Astrocyte (in vitro differentiated cells and primary cell): ENCODE data around the gene ACP4. TPM values are rescaled to one million over a fixed set of nuclear protein-coding genes. Genes with fewer than 3 reads are reported as not detected.
"Not testable (repeated sequence)": the region's sequence is repeated elsewhere in the genome, so short reads cannot be mapped to it uniquely, and the experiment has no call there.

ENCODE experiments used
- DNase-seq: peaks from one replicate; pipeline ENCODE4 v3.0.0-alpha.2; 2010; ENCODE audit warnings: low read depth
- FAIRE-seq: peaks from 2 replicates; lab custom pipeline; 2011; peaks lifted over from hg19 to GRCh38; lab: Jason Lieb, UNC
- H2AFZ ChIP-seq: 2 replicates; pipeline ENCODE4 v1.6.0; 2012; ENCODE audit warnings: low read depth, low read length, inconsistent platforms
- H3K27ac ChIP-seq: 2 replicates; pipeline ENCODE4 v1.5.1; 2011; ENCODE audit warnings: low read depth, low read length, inconsistent platforms
- H3K27me3 ChIP-seq: 2 replicates; pipeline ENCODE4 v1.6.0; 2011; ENCODE audit warnings: low read length, inconsistent platforms; ENCODE audit not compliant: insufficient read depth
- H3K36me3 ChIP-seq: 2 replicates; pipeline ENCODE4 v1.5.1; 2011; ENCODE audit warnings: low read length, inconsistent platforms; ENCODE audit not compliant: insufficient read depth
- H3K4me1 ChIP-seq: 2 replicates; pipeline ENCODE4 v1.5.1; 2011; ENCODE audit warnings: low read length, inconsistent platforms; ENCODE audit not compliant: insufficient read depth
- H3K4me2 ChIP-seq: 2 replicates; pipeline ENCODE4 v1.6.0; 2012; ENCODE audit warnings: low read length, inconsistent platforms
- H3K4me3 ChIP-seq: 2 replicates; pipeline ENCODE4 v1.5.1; 2011; ENCODE audit warnings: low read depth, mild to moderate bottlenecking, low read length, inconsistent platforms; ENCODE audit not compliant: insufficient read depth
- H3K79me2 ChIP-seq: 2 replicates; pipeline ENCODE4 v1.6.0; 2012; ENCODE audit warnings: mild to moderate bottlenecking, low read length, inconsistent platforms; ENCODE audit not compliant: insufficient read depth
- H3K9ac ChIP-seq: 2 replicates; pipeline ENCODE4 v1.6.0; 2012; ENCODE audit warnings: mild to moderate bottlenecking, low read length, inconsistent platforms
- H3K9me3 ChIP-seq: 2 replicates; pipeline ENCODE4 v1.5.1; 2012; ENCODE audit warnings: low read depth, mild to moderate bottlenecking, low read length, inconsistent platforms; ENCODE audit not compliant: insufficient read depth
- H4K20me1 ChIP-seq: 2 replicates; pipeline ENCODE4 v1.6.0; 2012; ENCODE audit warnings: low read length, inconsistent platforms; ENCODE audit not compliant: insufficient read depth
- H3K27ac Mint-ChIP-seq: one replicate; pipeline ENCODE4 v1.8.0; 2021; ENCODE audit warnings: mild to moderate bottlenecking, mixed read lengths; ENCODE audit not compliant: unreplicated experiment
- H3K27me3 Mint-ChIP-seq: one replicate; pipeline ENCODE4 v1.8.0; 2021; ENCODE audit warnings: low read depth, mixed read lengths; ENCODE audit not compliant: unreplicated experiment
- H3K36me3 Mint-ChIP-seq: one replicate; pipeline ENCODE4 v1.8.0; 2021; ENCODE audit warnings: low read depth, mixed read lengths; ENCODE audit not compliant: unreplicated experiment
- H3K4me1 Mint-ChIP-seq: one replicate; pipeline ENCODE4 v1.8.0; 2021; ENCODE audit warnings: low read depth, mixed read lengths; ENCODE audit not compliant: unreplicated experiment
- H3K4me3 Mint-ChIP-seq: one replicate; pipeline ENCODE4 v1.8.0; 2021; ENCODE audit warnings: mild to moderate bottlenecking, moderate library complexity, mixed read lengths; ENCODE audit not compliant: unreplicated experiment
- H3K9me3 Mint-ChIP-seq: one replicate; pipeline ENCODE4 v1.8.0; 2021; ENCODE audit warnings: mild to moderate bottlenecking, mixed read lengths; ENCODE audit not compliant: unreplicated experiment
- EZH2 ChIP-seq: IDR thresholded peaks from 2 replicates; pipeline ENCODE4 v1.6.1; 2012; ENCODE audit warnings: mild to moderate bottlenecking, low read length, inconsistent platforms; ENCODE audit not compliant: insufficient read depth
- total RNA-seq: library from RNA; stranded (reverse); gene quantifications from 2 replicates; pipeline ENCODE4 v1.2.1, GENCODE V29; 2021
- TF ChIP-seq, protein P1 (sequence below): IDR thresholded peaks from 2 replicates; pipeline ENCODE4 v1.5.1; 2011; ENCODE audit warnings: low read depth, mild to moderate bottlenecking, inconsistent platforms, low read length, moderate library complexity; ENCODE audit not compliant: insufficient read depth

ACP4 gene
- total RNA-seq, 1 donor from 2014 or later: not detected

DNA sequence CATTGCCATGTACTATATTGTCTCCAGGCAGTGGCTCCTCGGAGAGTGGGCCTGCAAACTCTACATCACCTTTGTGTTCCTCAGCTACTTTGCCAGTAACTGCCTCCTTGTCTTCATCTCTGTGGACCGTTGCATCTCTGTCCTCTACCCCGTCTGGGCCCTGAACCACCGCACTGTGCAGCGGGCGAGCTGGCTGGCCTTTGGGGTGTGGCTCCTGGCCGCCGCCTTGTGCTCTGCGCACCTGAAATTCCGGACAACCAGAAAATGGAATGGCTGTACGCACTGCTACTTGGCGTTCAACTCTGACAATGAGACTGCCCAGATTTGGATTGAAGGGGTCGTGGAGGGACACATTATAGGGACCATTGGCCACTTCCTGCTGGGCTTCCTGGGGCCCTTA lies 19.3 kb upstream of the ACP4 start:
- FAIRE-seq: no peak
- H3K4me3 Mint-ChIP-seq: no peak overlapping the region
- TF ChIP-seq, protein P1, sequence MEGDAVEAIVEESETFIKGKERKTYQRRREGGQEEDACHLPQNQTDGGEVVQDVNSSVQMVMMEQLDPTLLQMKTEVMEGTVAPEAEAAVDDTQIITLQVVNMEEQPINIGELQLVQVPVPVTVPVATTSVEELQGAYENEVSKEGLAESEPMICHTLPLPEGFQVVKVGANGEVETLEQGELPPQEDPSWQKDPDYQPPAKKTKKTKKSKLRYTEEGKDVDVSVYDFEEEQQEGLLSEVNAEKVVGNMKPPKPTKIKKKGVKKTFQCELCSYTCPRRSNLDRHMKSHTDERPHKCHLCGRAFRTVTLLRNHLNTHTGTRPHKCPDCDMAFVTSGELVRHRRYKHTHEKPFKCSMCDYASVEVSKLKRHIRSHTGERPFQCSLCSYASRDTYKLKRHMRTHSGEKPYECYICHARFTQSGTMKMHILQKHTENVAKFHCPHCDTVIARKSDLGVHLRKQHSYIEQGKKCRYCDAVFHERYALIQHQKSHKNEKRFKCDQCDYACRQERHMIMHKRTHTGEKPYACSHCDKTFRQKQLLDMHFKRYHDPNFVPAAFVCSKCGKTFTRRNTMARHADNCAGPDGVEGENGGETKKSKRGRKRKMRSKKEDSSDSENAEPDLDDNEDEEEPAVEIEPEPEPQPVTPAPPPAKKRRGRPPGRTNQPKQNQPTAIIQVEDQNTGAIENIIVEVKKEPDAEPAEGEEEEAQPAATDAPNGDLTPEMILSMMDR: no peak

GRCh38 chr19:50772476-50772875 lies 17.7 kb upstream of the ACP4 start:
- Mint-ChIP-seq H3K4me3 (no peak overlapping the region), H3K36me3 (no peaks in the 10 kb centered on the region), H3K4me1 (no peaks in the 10 kb centered on the region), H3K9me3 (no peaks in the 10 kb centered on the region), H3K27ac (no peak overlapping the region), H3K27me3 (no peaks in the 10 kb centered on the region)
- TF ChIP-seq EZH2: no peak
- TF ChIP-seq, protein P1: no peak
- H3K27me3 ChIP-seq: peaks cover 1% of the 10 kb centered on the region
- H3K36me3 ChIP-seq: no peaks in the 10 kb centered on the region
- H3K9ac ChIP-seq: no peak overlapping the region
- no peak overlapping the region for H3K27ac ChIP-seq
- H3K9me3 ChIP-seq: no peaks in the 10 kb centered on the region
- no peaks in the 10 kb centered on the region for H3K4me1 ChIP-seq
- DNase-seq (no peak), FAIRE-seq (no peak)
- no peak overlapping the region for H3K4me3 ChIP-seq
- H4K20me1 ChIP-seq: no peaks in the 10 kb centered on the region
- H3K79me2 ChIP-seq: no peaks in the 10 kb centered on the region
- no peak overlapping the region for H3K4me2 ChIP-seq
- H2AFZ ChIP-seq: no peak overlapping the region

More for the DNA sequence above, 19.3 kb upstream of the ACP4 start:
- Mint-ChIP-seq H3K9me3 (peaks cover 3% of the 10 kb centered on the region), H3K4me1 (no peaks in the 10 kb centered on the region), H3K36me3 (no peaks in the 10 kb centered on the region), H3K27ac (no peak overlapping the region), H3K27me3 (no peaks in the 10 kb centered on the region)
- DNase-seq: no peak
- Histone ChIP-seq H2AFZ (no peak overlapping the region), H3K27ac (no peak overlapping the region), H3K4me3 (no peak overlapping the region), H3K4me2 (no peak overlapping the region), H4K20me1 (no peaks in the 10 kb centered on the region), H3K9me3 (no peaks in the 10 kb centered on the region), H3K27me3 (no peaks in the 10 kb centered on the region), H3K36me3 (no peaks in the 10 kb centered on the region), H3K9ac (no peak overlapping the region), H3K4me1 (no peaks in the 10 kb centered on the region), H3K79me2 (no peaks in the 10 kb centered on the region)

DNA sequence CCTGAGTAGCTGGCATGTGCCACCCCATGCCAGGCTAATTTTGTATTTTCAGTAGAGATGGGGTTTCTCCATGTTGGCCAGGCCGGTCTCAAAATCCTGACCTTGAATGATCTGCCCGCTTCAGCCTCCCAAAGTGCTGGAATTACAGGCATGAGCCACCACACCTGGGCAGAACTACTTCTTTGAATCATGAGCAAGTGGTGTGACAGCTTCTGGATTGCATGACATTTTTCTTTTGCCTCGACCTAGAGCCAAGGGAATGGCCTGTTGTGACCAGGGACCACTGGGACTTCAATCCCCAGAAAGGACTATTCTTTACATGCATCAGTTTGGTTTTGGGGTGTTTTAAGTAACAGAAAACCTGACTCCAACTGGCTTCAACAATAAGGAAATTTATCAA lies 17.3 kb upstream of the ACP4 start:
- H3K4me1 Mint-ChIP-seq, FAIRE-seq, H2AFZ ChIP-seq, H3K4me3 Mint-ChIP-seq, H3K27me3 ChIP-seq, H3K9ac ChIP-seq, H3K79me2 ChIP-seq, H3K36me3 ChIP-seq, H3K4me2 ChIP-seq, H3K9me3 Mint-ChIP-seq, H3K27me3 Mint-ChIP-seq, DNase-seq, H4K20me1 ChIP-seq, H3K27ac ChIP-seq, H3K36me3 Mint-ChIP-seq, H3K4me3 ChIP-seq, H3K4me1 ChIP-seq, H3K9me3 ChIP-seq, H3K27ac Mint-ChIP-seq: not testable (repeated sequence)

GRCh38 chr19:50773454-50773853 lies 16.8 kb upstream of the ACP4 start:
- H3K79me2 ChIP-seq, H3K4me2 ChIP-seq, H3K27me3 Mint-ChIP-seq, DNase-seq, H3K9ac ChIP-seq, H3K9me3 Mint-ChIP-seq, FAIRE-seq, H3K27me3 ChIP-seq, H3K4me1 ChIP-seq, H3K4me3 ChIP-seq, H3K4me1 Mint-ChIP-seq, H3K27ac ChIP-seq, H3K4me3 Mint-ChIP-seq, H2AFZ ChIP-seq, H3K36me3 Mint-ChIP-seq, H3K27ac Mint-ChIP-seq, H3K9me3 ChIP-seq, H4K20me1 ChIP-seq, H3K36me3 ChIP-seq: not testable (repeated sequence)
